HG02973 (cell line): ENCODE results near the gene MAML2.

Experiments
- ATAC-seq: cut with Tn5 transposase; IDR thresholded peaks from one replicate; pipeline ENCODE4 v1.9.1; 2021; ENCODE audit warnings: moderate library complexity; ENCODE audit not compliant: unreplicated experiment

Gene MAML2

GRCh38 chr11:96137373-96137772 lies 205.6 kb downstream of the MAML2 start:
- no peak for ATAC-seq

- ATAC-seq: no peak
These were observed 206.2 kb downstream of the MAML2 start for GRCh38 chr11:96136613-96137298.

- peak; percentile 74 for ATAC-seq
These were observed 208.4 kb downstream of the MAML2 start for GRCh38 chr11:96134602-96135001.

- peak; percentile 43 for ATAC-seq
These were observed 210.6 kb downstream of the MAML2 start for GRCh38 chr11:96132437-96132836.

- no peak for ATAC-seq
These were observed 212.9 kb downstream of the MAML2 start for GRCh38 chr11:96130061-96130620.

- ATAC-seq: no peak
These were observed 215.4 kb downstream of the MAML2 start for GRCh38 chr11:96127596-96127959.

GRCh38 chr11:96126917-96127595 lies 215.9 kb downstream of the MAML2 start:
- ATAC-seq: no peak

- no peak for ATAC-seq
These were observed 217.6 kb downstream of the MAML2 start for GRCh38 chr11:96125400-96125799.

GRCh38 chr11:96124155-96124554 lies 218.8 kb downstream of the MAML2 start:
- no peak for ATAC-seq

- ATAC-seq: no peak
These were observed 219.7 kb downstream of the MAML2 start for GRCh38 chr11:96123301-96123700.

- no peak for ATAC-seq
These were observed 220.4 kb downstream of the MAML2 start for GRCh38 chr11:96122601-96123074.

- ATAC-seq: no peak
These were observed 223.8 kb downstream of the MAML2 start for GRCh38 chr11:96119211-96119610.

GRCh38 chr11:96116376-96116775 lies 226.6 kb downstream of the MAML2 start:
- no peak for ATAC-seq

- ATAC-seq: no peak
These were observed 228.6 kb downstream of the MAML2 start for GRCh38 chr11:96114178-96115064.

GRCh38 chr11:96113193-96113681 lies 229.8 kb downstream of the MAML2 start:
- no peak for ATAC-seq

GRCh38 chr11:96112192-96113128 lies 230.5 kb downstream of the MAML2 start:
- ATAC-seq: peak; percentile 96

- no peak for ATAC-seq
These were observed 231.7 kb downstream of the MAML2 start for GRCh38 chr11:96111308-96111707.

GRCh38 chr11:96110302-96110701 lies 232.7 kb downstream of the MAML2 start:
- no peak for ATAC-seq

- no peak for ATAC-seq
These were observed 233.5 kb downstream of the MAML2 start for GRCh38 chr11:96109331-96110030.
